A549 (cell line): ENCODE data around the gene BMPER. TPM values are rescaled to one million over a fixed set of nuclear protein-coding genes. Genes with fewer than 3 reads are reported as not detected.

Experiments
- ATAC-seq, 2 experiments: fragments of 200-7000 bp in 1 of 2; fragments of >200 bp in 1 of 2; cut with Nextera tagmentation in 1 of 2; cut with Tn5 transposase in 1 of 2; 3 replicates each; pipeline versions ENCODE4 v1.8.0 to v1.9.1; 2018 to 2020; ENCODE audit warnings: mild to moderate bottlenecking in 1 of 2, moderate library complexity in 1 of 2
- CTCF ChIA-PET: fragments of 300-600 bp; sonication (Branson Sonifier 250); formaldehyde crosslinking; extraction: SDS; loops from one replicate; lab custom pipeline; 2021; ENCODE audit warnings: antibody characterized with exemption, inconsistent platforms; lab: Yijun Ruan, JAX
- POLR2A ChIA-PET: fragments of 350-600 bp; formaldehyde crosslinking; extraction: SDS; loops from one replicate; lab custom pipeline; 2021; ENCODE audit warnings: antibody characterized with exemption, inconsistent platforms; lab: Yijun Ruan, JAX
- DNase-seq, 2 experiments: peaks; one replicate each; pipeline versions ENCODE4 v3.0.0 to v3.0.0-alpha.2; 2011 to 2016; ENCODE audit warnings: low read depth in 1 of 2, low spot score in 1 of 2
- FAIRE-seq: peaks from 2 replicates; lab custom pipeline; 2011; peaks lifted over from hg19 to GRCh38; lab: Jason Lieb, UNC
- H3K27ac ChIP-seq, 2 experiments: fragments of >200 bp; sonication (Bioruptor Twin); formaldehyde crosslinking; 3 replicates each; pipeline ENCODE4 v1.5.1; 2016 to 2017
- H3K4me1 ChIP-seq: fragments of >200 bp; sonication (Bioruptor Twin); formaldehyde crosslinking; 3 replicates; pipeline ENCODE4 v1.6.1; 2016
- H3K4me2 ChIP-seq: fragments of >200 bp; sonication (Bioruptor Twin); formaldehyde crosslinking; 3 replicates; pipeline ENCODE4 v1.6.1; 2016
- H3K4me3 ChIP-seq: fragments of >200 bp; sonication (Bioruptor Twin); formaldehyde crosslinking; 3 replicates; pipeline ENCODE4 v1.5.1; 2016
- H3K9me3 ChIP-seq: fragments of >200 bp; sonication (Bioruptor Twin); formaldehyde crosslinking; 3 replicates; pipeline ENCODE4 v1.6.1; 2016
- BCL3 ChIP-seq: fragments of >200 bp; sonication (Bioruptor Twin); formaldehyde crosslinking; IDR thresholded peaks from 3 replicates; pipeline ENCODE4 v1.6.1; 2016
- CHD2 ChIP-seq: fragments of 150-350 bp; IDR thresholded peaks from 2 replicates; pipeline ENCODE4 v1.6.1; 2014; ENCODE audit warnings: low read length; ENCODE audit not compliant: partially characterized antibody
- CHD4 ChIP-seq: fragments of 200-600 bp; sonication (generic); IDR thresholded peaks from 2 replicates; pipeline ENCODE4 v1.6.1; 2016; ENCODE audit warnings: antibody characterized with exemption, mild to moderate bottlenecking, borderline replicate concordance
- E2F6 ChIP-seq: IDR thresholded peaks from 2 replicates; pipeline ENCODE4 v1.6.1; 2012; ENCODE audit warnings: low read depth, borderline replicate concordance
- EHMT2 ChIP-seq: fragments of 200-600 bp; sonication (generic); IDR thresholded peaks from 2 replicates; pipeline ENCODE4 v1.6.1; 2016; ENCODE audit warnings: antibody characterized with exemption, low read depth, mild to moderate bottlenecking, moderate library complexity
- FOSL2 ChIP-seq, 2 experiments: fragments of 450-650 bp in 1 of 2; fragments of >200 bp in 1 of 2; sonication (Bioruptor Twin) in 1 of 2; formaldehyde crosslinking; IDR thresholded peaks; 2 replicates each; pipeline versions ENCODE4 v1.5.0 to v1.6.1; 2016 to 2020; ENCODE audit warnings: mild to moderate bottlenecking in 1 of 2, moderate library complexity in 1 of 2
- HDAC2 ChIP-seq: fragments of 200-600 bp; sonication (generic); IDR thresholded peaks from 2 replicates; pipeline ENCODE4 v1.6.1; 2016
- HES2 ChIP-seq: fragments of >200 bp; sonication (Bioruptor Twin); formaldehyde crosslinking; IDR thresholded peaks from 2 replicates; pipeline ENCODE4 v1.6.1; 2016
- HOXA7 ChIP-seq: fragments of 250-450 bp; sonication (Bioruptor Pico); IDR thresholded peaks from 2 replicates; pipeline ENCODE4 v1.5.0; 2020; ENCODE audit warnings: mild to moderate bottlenecking, moderate library complexity
- HOXB13 ChIP-seq: fragments of 250-450 bp; sonication (Bioruptor Pico); IDR thresholded peaks from 2 replicates; pipeline ENCODE4 v1.5.0; 2020; ENCODE audit warnings: low read depth, mild to moderate bottlenecking, moderate library complexity
- HOXB5 ChIP-seq: fragments of 250-450 bp; sonication (Bioruptor Pico); IDR thresholded peaks from 2 replicates; pipeline ENCODE4 v1.5.0; 2020; ENCODE audit warnings: mild to moderate bottlenecking, moderate library complexity
- JUN ChIP-seq, 2 experiments: fragments of >200 bp; sonication (Bioruptor Twin); formaldehyde crosslinking; IDR thresholded peaks; 2 replicates in 1 of 2; 3 replicates in 1 of 2; pipeline ENCODE4 v1.6.1; 2016 to 2017
- MAFK ChIP-seq: fragments of 450-650 bp; IDR thresholded peaks from 2 replicates; pipeline ENCODE4 v1.6.1; 2014; ENCODE audit not compliant: partially characterized antibody
- MAZ ChIP-seq: fragments of 150-350 bp; IDR thresholded peaks from 2 replicates; pipeline ENCODE4 v1.6.1; 2014; ENCODE audit warnings: antibody characterized with exemption, low read depth, low read length, borderline replicate concordance
- NPAS2 ChIP-seq: fragments of 250-450 bp; sonication (Bioruptor Pico); IDR thresholded peaks from 2 replicates; pipeline ENCODE4 v1.8.0; 2022; ENCODE audit warnings: mild to moderate bottlenecking, moderate library complexity, borderline replicate concordance
- PHF8 ChIP-seq: fragments of 200-600 bp; sonication (generic); IDR thresholded peaks from 2 replicates; pipeline ENCODE4 v1.6.1; 2016; ENCODE audit warnings: low read depth, mild to moderate bottlenecking, antibody characterized with exemption, moderate library complexity, borderline replicate concordance
- POLR2A ChIP-seq: IDR thresholded peaks from 2 replicates; pipeline ENCODE4 v1.6.1; 2012; ENCODE audit warnings: mild to moderate bottlenecking, low read length
- RARB ChIP-seq: fragments of 250-450 bp; sonication (Bioruptor Pico); IDR thresholded peaks from 2 replicates; pipeline ENCODE4 v1.8.0; 2021; ENCODE audit warnings: mild to moderate bottlenecking, moderate library complexity
- SMC3 ChIP-seq: fragments of >200 bp; sonication (Bioruptor Twin); formaldehyde crosslinking; IDR thresholded peaks from 3 replicates; pipeline ENCODE4 v1.6.1; 2018; ENCODE audit warnings: inconsistent platforms
- TFCP2L1 ChIP-seq: fragments of 250-450 bp; sonication (Bioruptor Pico); IDR thresholded peaks from 2 replicates; pipeline ENCODE4 v1.5.0; 2021; ENCODE audit warnings: mild to moderate bottlenecking
- USF2 ChIP-seq: fragments of 450-650 bp; IDR thresholded peaks from 2 replicates; pipeline ENCODE4 v1.6.1; 2014; ENCODE audit warnings: antibody characterized with exemption
- ZC3H11A ChIP-seq: fragments of 450-650 bp; IDR thresholded peaks from 2 replicates; pipeline ENCODE4 v1.6.1; 2014; ENCODE audit warnings: antibody characterized with exemption, mild to moderate bottlenecking
- ZFP36 ChIP-seq: fragments of 450-650 bp; IDR thresholded peaks from 2 replicates; pipeline ENCODE4 v1.6.1; 2014; ENCODE audit warnings: borderline replicate concordance; ENCODE audit not compliant: partially characterized antibody
- WGBS: methylation state at CpG from one replicate; pipeline ENCODE4 v1.1.6; 2017; ENCODE audit errors: missing lambda C conversion rate; 5-methylcytosine and 5-hydroxymethylcytosine counted together
- polyA plus RNA-seq, 4 experiments: library from polyadenylated mRNA; depleted of rRNA in 3 of 4; stranded (reverse); fragments of >200 nt; fragmentation: RNase III in 1 of 4; extraction: RNeasy Plus Mini Kit Qiagen cat#74134 plus additional on column Dnase treatment in 1 of 4; gene quantifications; 2 replicates in 3 of 4; 3 replicates in 1 of 4; pipeline ENCODE4 v1.2.3, GENCODE V29; 2011 to 2017

BMPER gene
- polyA plus RNA-seq, 2 of the 4 experiments (the other 2 are of a cell fraction), result 5.0 to 5.8 TPM

- TF ChIP-seq ZC3H11A, result no peak
- TF ChIP-seq TFCP2L1 (CRISPR knock-in tag), result no peak
These were observed 138.3 kb downstream of the BMPER start (continued) for GRCh38 chr7:34043461-34044305.

- POLR2A ChIA-PET, result no interaction called here
These were observed 138.9 kb downstream of the BMPER start for GRCh38 chr7:34044306-34044643.

GRCh38 chr7:34044734-34045353 is 139.5 kb downstream of the BMPER start:
- TF ChIP-seq HES2, result no peak
- no peak for TF ChIP-seq CHD2
- no peak for TF ChIP-seq NPAS2 (CRISPR knock-in tag)
- TF ChIP-seq MAFK, result no peak
- TF ChIP-seq ZFP36, result no peak
- TF ChIP-seq MAZ, result no peak
- TF ChIP-seq FOSL2 (IDR thresholded peaks at IDR 0.05), result no peak
- TF ChIP-seq FOSL2 (CRISPR knock-in tag; IDR thresholded peaks at IDR 0.05), result no peak
- no peak for TF ChIP-seq RARB (CRISPR knock-in tag)
- no peak for TF ChIP-seq E2F6
- TF ChIP-seq SMC3, result no peak
- ATAC-seq, result no peak
- no peak for FAIRE-seq
- no peak overlapping the region for H3K4me2 ChIP-seq
- H3K4me3 ChIP-seq, result no peak overlapping the region
- H3K9me3 ChIP-seq, result no peaks in the 10 kb centered on the region
- no peak for DNase-seq
- POLR2A ChIA-PET, result no interaction called here
- WGBS, result 90% methylated on average over 7 of the region's 7 CpGs
- H3K4me1 ChIP-seq, result peaks cover 26% of the 10 kb centered on the region; the same call in 2 of the 3 replicates
- CTCF ChIA-PET, result interaction anchor here (1.4 kb wide), 1 partner anchor 150 kb away, joined by 3 read pairs; no protein-coding TSS in a partner anchor
- H3K27ac ChIP-seq, result peak overlapping the region in 1 of 2 experiments; percentile 66; a peak in 4 of 6 replicates

More at GRCh38 chr7:34044306-34044643, 138.9 kb downstream of the BMPER start:
- Histone ChIP-seq H3K9me3 (no peaks in the 10 kb centered on the region), H3K4me1 (peaks cover 30% of the 10 kb centered on the region; the same call in 2 of the 3 replicates), H3K4me2 (no peak overlapping the region), H3K4me3 (no peak overlapping the region), H3K27ac (peak overlapping the region; percentile 32 to 66; a peak in 4 of 6 replicates)
- ATAC-seq (no peak), FAIRE-seq (no peak), DNase-seq (no peak)
- 62% methylated on average over 2 of the region's 2 CpGs for WGBS
- CTCF ChIA-PET, result interaction anchor here (1.4 kb wide), 1 partner anchor 149 kb away, joined by 3 read pairs; no protein-coding TSS in a partner anchor
- TF ChIP-seq EHMT2, result no peak
- TF ChIP-seq PHF8, result no peak
- TF ChIP-seq USF2, result no peak
- TF ChIP-seq HOXB5, result no peak
- TF ChIP-seq JUN (IDR thresholded peaks at IDR 0.05), result no peak
- no peak for TF ChIP-seq HOXB13 (CRISPR knock-in tag)
- no peak for TF ChIP-seq CHD4
- TF ChIP-seq POLR2A, result no peak
- no peak for TF ChIP-seq FOSL2 (IDR thresholded peaks at IDR 0.05)
- TF ChIP-seq FOSL2 (CRISPR knock-in tag; IDR thresholded peaks at IDR 0.05), result no peak
- no peak for TF ChIP-seq HES2
- no peak for TF ChIP-seq HDAC2
- TF ChIP-seq BCL3, result no peak
- TF ChIP-seq HOXA7 (CRISPR knock-in tag), result no peak
